ENCODE measurements around the gene MAPK10.
"Not testable (repeated sequence)": the region's sequence is repeated elsewhere in the genome, so short reads cannot be mapped to it uniquely, and the experiment has no call there.

Gene MAPK10

GRCh38 chr4:85966373-85966772 is 393.5 kb downstream of the MAPK10 start:
- DNase-seq (ENCODE audit: low read depth) = no peak

GRCh38 chr4:85965529-85965928 is 394.3 kb downstream of the MAPK10 start:
- no peak for DNase-seq (ENCODE audit: low read depth)

DNA sequence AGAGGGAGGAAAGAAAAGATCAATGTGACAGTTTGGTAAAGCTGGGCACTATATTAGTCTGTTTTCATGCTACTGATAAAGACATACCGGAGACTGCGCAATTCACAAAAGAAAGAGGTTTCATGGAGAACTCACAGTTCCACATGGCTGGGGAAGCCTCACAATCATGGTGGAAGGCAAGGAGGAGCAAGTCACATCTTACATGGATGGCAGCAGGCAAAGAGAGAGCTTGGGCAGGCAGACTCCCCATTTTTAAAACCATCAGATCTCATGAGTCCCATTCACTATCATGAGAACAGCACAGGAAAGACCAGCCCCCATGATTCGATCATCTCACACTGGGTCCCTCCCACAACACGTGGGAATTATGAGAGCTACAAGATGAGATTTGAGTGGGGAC is 394.8 kb downstream of the MAPK10 start:
- DNase-seq (ENCODE audit: low read depth) = not testable (repeated sequence)

DNA sequence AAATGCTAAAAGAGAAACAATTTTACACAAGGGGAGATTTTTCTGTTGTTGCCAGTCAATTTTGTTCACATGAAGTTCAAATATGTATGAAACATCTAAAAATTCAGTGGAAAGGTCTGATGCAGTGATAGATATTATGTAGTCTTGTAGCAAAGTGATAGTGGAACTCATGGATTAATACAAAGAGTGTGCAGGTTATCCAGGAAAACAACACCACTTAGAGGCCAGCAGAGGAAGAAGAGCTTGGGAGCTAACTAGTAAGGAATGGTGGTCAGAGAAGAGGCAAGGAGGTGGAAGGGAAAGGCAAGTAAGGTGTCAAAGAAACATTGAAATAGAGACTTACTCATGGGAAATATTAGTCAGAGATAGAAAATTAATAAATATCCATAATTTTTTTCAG is 395.6 kb downstream of the MAPK10 start:
- DNase-seq (ENCODE audit: low read depth) = no peak

DNA sequence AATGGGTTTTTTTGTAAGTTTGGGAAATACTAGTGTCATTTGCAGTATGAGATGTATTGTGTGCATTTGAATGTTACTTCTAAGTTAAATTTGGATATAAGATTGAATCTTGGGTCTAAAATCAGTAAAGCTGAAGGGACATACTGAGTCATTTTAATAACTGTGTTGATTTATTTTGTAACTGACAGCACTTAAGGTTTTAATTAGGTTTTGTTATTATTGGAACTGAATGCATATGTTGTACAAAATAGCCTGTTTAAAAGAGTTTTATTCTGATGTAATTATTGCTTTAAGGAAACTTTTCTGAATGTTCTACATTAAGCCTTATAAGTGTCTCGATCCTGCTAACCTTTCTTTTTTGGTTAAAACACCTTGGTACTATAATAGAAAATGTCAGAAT is 396.6 kb downstream of the MAPK10 start:
- no peak for DNase-seq (ENCODE audit: low read depth)

DNA sequence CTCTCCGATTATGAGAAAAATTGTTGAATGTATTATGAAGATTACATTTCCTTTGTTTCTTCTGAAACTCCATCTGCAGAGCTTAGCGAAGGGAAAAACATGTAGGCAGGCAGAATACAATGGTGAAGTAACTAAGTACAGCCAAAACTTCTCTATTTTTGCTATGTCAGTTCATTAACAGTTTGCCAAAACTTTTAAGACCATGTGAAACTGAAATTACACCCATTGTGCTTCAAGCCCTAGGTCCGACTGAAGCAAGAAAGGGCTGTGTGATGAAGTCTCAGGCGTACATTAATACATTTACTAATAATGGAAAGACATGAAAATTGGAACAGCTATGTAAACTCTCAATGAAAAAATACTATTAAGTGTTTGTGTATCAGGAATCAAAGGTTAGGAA is 398.0 kb downstream of the MAPK10 start:
- DNase-seq (ENCODE audit: low read depth) = no peak

GRCh38 chr4:85956293-85956945 is 403.4 kb downstream of the MAPK10 start:
- DNase-seq (ENCODE audit: low read depth) = no peak

DNA sequence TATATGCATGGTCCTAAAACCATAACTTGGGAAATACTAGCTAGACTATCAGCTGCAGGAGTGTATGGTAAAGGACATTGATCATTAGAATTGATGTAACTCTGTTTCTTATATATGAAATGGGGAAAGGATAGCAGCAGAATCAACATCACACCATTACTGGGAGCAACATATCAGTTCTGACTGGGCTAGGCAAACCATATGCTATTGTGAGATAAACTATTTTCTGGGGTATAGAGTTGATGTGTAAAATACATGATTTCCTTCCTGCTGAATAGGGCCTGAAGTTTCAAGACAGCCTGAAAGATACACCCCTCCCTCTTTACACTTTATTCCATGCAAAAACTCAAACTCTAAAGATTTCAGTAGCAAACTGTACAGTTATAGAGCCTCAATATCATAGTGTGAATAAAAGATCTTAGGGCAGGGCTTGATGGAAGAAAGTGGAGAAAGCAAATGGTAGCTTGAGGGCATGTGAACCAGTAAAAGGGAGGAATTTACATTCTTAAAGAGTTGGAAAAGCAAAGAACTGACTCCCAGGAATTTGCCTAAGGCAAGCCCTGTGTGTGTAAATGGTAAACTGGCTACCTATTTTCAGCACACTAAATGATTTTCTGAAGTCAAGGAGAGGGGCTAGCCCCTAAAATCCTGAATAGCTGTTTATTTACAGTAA is 404.1 kb downstream of the MAPK10 start:
- DNase-seq (ENCODE audit: low read depth) = no peak

DNA sequence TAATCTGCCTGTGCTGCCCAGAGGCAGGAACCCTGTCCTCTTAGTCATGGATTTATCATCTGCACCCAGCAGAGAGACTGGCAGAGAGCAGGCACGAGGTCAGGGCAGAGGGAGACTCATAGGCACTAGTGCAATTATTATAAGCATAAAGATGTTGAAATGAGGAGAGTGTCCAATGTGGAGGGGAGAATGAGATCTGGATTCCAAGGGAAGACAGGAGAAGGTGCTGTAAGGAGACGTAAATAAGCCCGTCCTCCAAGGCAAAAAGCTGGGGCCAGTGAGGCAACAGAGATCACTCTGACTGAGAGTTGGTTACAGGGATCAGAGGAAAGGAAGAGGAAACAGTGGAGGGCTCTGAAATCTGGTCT is 406.2 kb downstream of the MAPK10 start:
- DNase-seq (ENCODE audit: low read depth) = no peak

- no peak for DNase-seq (ENCODE audit: low read depth)
Measured at GRCh38 chr4:85952972-85953650, 406.7 kb downstream of the MAPK10 start.

DNA sequence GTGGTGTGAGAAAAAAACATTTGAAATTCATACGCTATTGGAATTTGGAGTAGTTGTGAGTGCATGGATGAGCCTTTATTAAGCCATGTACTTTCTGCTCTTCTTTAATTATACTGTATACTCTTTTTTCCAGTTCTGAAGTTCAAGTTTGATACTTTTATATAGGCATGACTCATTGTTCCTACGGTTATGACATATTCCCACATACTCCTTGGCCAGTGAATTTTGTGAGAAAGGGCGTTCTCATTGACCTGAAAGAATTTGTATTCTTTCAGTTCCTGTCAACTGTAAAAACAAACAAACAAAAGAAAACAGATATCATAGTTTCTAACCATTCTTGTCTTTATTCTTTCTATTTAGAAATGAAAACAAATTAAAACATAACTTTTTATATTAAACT is 407.3 kb downstream of the MAPK10 start:
- no peak for DNase-seq (ENCODE audit: low read depth)

- no peak for DNase-seq (ENCODE audit: low read depth)
Measured at GRCh38 chr4:85951099-85951498, 408.8 kb downstream of the MAPK10 start.

DNA sequence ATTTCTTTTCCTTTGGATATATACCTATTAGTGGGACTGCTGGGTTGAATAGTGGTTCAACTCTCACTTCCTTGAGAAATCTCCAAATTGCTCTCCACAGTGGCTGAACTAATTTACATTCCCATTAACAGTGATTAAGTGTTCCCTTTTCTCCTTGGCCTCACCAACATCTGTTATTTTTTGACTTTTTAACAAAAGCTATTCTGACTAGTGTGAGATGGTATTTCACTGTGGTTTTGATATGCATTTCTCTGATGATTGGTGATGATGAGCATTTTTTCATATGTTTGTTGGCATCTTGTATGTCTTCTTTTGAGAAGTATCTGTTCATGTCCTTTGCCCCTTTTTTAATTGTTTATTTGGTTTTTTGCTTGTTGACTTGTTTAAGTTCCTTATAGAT is 413.0 kb downstream of the MAPK10 start:
- DNase-seq (ENCODE audit: low read depth) = no peak

GRCh38 chr4:85942107-85942506 is 417.7 kb downstream of the MAPK10 start:
- no peak for DNase-seq (ENCODE audit: low read depth)

DNA sequence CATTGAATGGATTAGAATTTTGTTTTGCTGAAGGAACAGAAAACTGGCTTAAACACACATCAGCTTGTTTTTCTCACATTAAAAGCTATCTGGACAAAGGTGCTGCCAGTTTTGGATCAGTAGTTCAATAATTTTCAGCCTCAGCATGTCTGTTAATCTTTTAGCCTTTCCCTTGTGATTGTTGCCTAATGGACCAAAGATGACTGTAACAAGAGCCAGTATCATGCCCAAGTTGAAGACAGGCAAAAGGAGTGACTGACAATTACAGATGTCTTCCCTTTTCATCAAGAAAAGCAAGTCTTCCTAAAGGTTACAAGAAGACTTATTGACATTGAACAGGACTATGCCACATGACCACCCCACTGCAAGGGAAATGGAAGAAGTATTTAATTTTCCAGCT is 419.7 kb downstream of the MAPK10 start:
- DNase-seq (ENCODE audit: low read depth) = no peak
